Measurements from ENCODE around the gene SSPN. TPM values are rescaled to one million over a fixed set of nuclear protein-coding genes. Genes with fewer than 3 reads are reported as not detected.

SSPN gene
- total RNA-seq, 1 experiment from 2014 or later, result 3.1 TPM

DNA sequence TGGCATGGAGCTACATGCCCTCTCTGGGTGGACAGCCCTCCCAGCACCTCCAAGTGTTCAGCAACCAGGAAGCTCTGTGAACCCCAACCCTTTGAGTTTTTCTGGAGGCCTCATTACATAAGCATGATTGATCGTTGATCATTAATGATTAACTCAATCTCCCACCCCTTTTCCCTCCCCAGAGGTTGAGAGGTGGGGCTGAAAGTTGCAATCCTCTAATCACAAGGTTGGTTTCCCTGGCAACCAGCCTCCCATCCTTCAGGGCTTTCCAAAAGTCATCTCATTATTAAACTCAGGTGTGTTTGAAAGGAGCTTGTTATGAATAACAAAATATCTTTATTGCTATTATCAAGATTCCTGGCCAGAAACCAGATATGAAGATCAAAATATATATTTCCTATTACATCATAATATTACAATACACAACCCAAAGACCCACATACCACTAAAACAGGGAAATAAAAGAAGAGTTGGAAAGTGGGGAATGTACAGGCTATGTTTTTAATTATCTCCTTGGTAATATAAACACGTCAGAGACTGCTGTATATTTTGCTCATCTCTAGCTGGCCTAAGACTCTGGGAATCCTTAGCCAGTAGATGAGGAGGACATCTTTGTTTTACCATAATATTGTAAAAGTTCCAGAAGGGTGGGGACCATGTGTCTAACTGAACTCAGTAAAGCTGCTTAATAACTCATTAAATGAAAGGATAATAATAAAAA, 73.6 kb downstream of the SSPN start:
- H3K27me3 Mint-ChIP-seq (ENCODE audit: insufficient read depth, unreplicated experiment), result no peaks in the 10 kb centered on the region
- no peaks in the 10 kb centered on the region for H3K9me3 Mint-ChIP-seq (ENCODE audit: unreplicated experiment)
- BruUV-seq (replicated peaks), result no TSS peak
- no peaks in the 10 kb centered on the region for H3K36me3 Mint-ChIP-seq (ENCODE audit: insufficient read depth, unreplicated experiment)
- H3K4me1 Mint-ChIP-seq (ENCODE audit: low read depth, unreplicated experiment), result peaks cover 20% of the 10 kb centered on the region
- Histone ChIP-seq H3K9me3 (no peaks in the 10 kb centered on the region), H3K27me3 (replicated peaks; ENCODE audit: control insufficient read depth, insufficient read depth, low read length) (no peaks in the 10 kb centered on the region), H3K4me1 (peaks cover 35% of the 10 kb centered on the region), H3K4me3 (ENCODE audit: low read depth, low read length) (no peak overlapping the region), H3K36me3 (ENCODE audit: control insufficient read depth, insufficient read depth, low read length) (no peaks in the 10 kb centered on the region)
- no peak for TF ChIP-seq CTCF (IDR thresholded peaks at IDR 0.05; ENCODE audit: insufficient read depth in 1 of 2, low read depth in 1 of 2, low read length in 1 of 2, severe bottlenecking in 1 of 2, unreplicated experiment in 1 of 2)
- no peak overlapping the region for H3K4me3 Mint-ChIP-seq (ENCODE audit: unreplicated experiment)
- ChIA-PET POLR2A (no interaction called here), CTCF (no interaction called here)
- no peak overlapping the region for H3K27ac Mint-ChIP-seq (ENCODE audit: unreplicated experiment)
- intact Hi-C loops (cut with micrococcal nuclease; ENCODE audit: unreplicated experiment), result no loop called here
- DNase-seq, result peak in 1 of 2 experiments; percentile 25

- POLR2A ChIA-PET, result no interaction called here
- Mint-ChIP-seq H3K4me3 (ENCODE audit: unreplicated experiment) (no peak overlapping the region), H3K36me3 (ENCODE audit: insufficient read depth, unreplicated experiment) (peaks cover 5% of the 10 kb centered on the region), H3K9me3 (ENCODE audit: unreplicated experiment) (no peaks in the 10 kb centered on the region), H3K27me3 (ENCODE audit: insufficient read depth, unreplicated experiment) (no peaks in the 10 kb centered on the region), H3K27ac (ENCODE audit: unreplicated experiment) (no peak overlapping the region), H3K4me1 (ENCODE audit: low read depth, unreplicated experiment) (peaks cover 27% of the 10 kb centered on the region)
- Histone ChIP-seq H3K4me3 (ENCODE audit: low read depth, low read length) (no peak overlapping the region), H3K36me3 (ENCODE audit: control insufficient read depth, insufficient read depth, low read length) (no peaks in the 10 kb centered on the region), H3K9me3 (no peaks in the 10 kb centered on the region), H3K27me3 (replicated peaks; ENCODE audit: control insufficient read depth, insufficient read depth, low read length) (no peaks in the 10 kb centered on the region), H3K4me1 (peaks cover 41% of the 10 kb centered on the region)
- CTCF ChIA-PET, result no interaction called here
- intact Hi-C loops (cut with micrococcal nuclease; ENCODE audit: unreplicated experiment), result no loop called here
- no peak for TF ChIP-seq CTCF (IDR thresholded peaks at IDR 0.05; ENCODE audit: insufficient read depth in 1 of 2, low read depth in 1 of 2, low read length in 1 of 2, severe bottlenecking in 1 of 2, unreplicated experiment in 1 of 2)
- no TSS peak for BruUV-seq (replicated peaks)
- no peak for DNase-seq
Observed at GRCh38 chr12:26269562-26270284, 74.3 kb downstream of the SSPN start.

DNA sequence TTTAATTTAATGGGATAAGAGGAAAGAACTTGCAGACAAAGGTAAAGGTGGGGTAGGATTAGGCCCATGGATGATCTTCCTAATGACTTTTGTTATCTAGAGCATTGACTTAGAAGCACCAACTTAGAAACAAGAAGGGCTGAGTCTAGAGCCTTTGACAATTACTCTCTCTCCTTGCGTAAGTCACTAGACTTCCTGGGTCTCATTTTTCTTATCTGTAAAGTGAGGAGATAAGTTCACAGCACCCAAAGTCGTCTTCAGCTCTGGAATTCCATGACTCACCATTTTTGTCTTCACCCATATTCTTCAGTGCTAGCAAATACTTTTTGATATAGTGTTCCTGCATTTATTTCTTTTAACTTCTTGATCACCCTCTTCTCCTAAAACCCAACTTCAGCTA, 75.7 kb downstream of the SSPN start:
- POLR2A ChIA-PET, result no interaction called here

More for the DNA sequence above, 75.7 kb downstream of the SSPN start:
- no TSS peak for BruUV-seq (replicated peaks)
- no peak for TF ChIP-seq CTCF (IDR thresholded peaks at IDR 0.05; ENCODE audit: insufficient read depth in 1 of 2, low read depth in 1 of 2, low read length in 1 of 2, severe bottlenecking in 1 of 2, unreplicated experiment in 1 of 2)
- H3K9me3 ChIP-seq, result no peaks in the 10 kb centered on the region
- peak overlapping the region; percentile 19 for H3K27ac Mint-ChIP-seq (ENCODE audit: unreplicated experiment)
- H3K27me3 Mint-ChIP-seq (ENCODE audit: insufficient read depth, unreplicated experiment), result no peaks in the 10 kb centered on the region
- CTCF ChIA-PET, result no interaction called here
- peaks cover 30% of the 10 kb centered on the region for H3K4me1 Mint-ChIP-seq (ENCODE audit: low read depth, unreplicated experiment)
- H3K4me1 ChIP-seq, result peaks cover 47% of the 10 kb centered on the region
- DNase-seq, result peak in 1 of 2 experiments; percentile 28
- H3K9me3 Mint-ChIP-seq (ENCODE audit: unreplicated experiment), result no peaks in the 10 kb centered on the region
- H3K4me3 ChIP-seq (ENCODE audit: low read depth, low read length), result no peak overlapping the region
- no peaks in the 10 kb centered on the region for H3K36me3 ChIP-seq (ENCODE audit: control insufficient read depth, insufficient read depth, low read length)
- intact Hi-C loops (cut with micrococcal nuclease; ENCODE audit: unreplicated experiment), result no loop called here
- no peak overlapping the region for H3K4me3 Mint-ChIP-seq (ENCODE audit: unreplicated experiment)
- H3K36me3 Mint-ChIP-seq (ENCODE audit: insufficient read depth, unreplicated experiment), result peaks cover 9% of the 10 kb centered on the region
- no peaks in the 10 kb centered on the region for H3K27me3 ChIP-seq (replicated peaks; ENCODE audit: control insufficient read depth, insufficient read depth, low read length)

All from Caco-2 (cell line).